Lung (tissue), 12 donors: ENCODE data around the gene HOXC9. TPM values are rescaled to one million over a fixed set of nuclear protein-coding genes. Genes with fewer than 3 reads are reported as not detected.

Source experiments
- ATAC-seq: fragments of 200-7000 bp; cut with Tn5 transposase; one replicate; pipeline ENCODE4 v1.9.1; 2020; ENCODE audit warnings: moderate number of reproducible peaks; ENCODE audit not compliant: insufficient read depth, low FRiP score
- DNase-seq, 3 donors: peaks; one replicate each; pipeline ENCODE4 v3.0.0-alpha.2; 2013 to 2017
- H3K27ac ChIP-seq, 2 donors: one replicate each; pipeline ENCODE4 v1.5.1; 2013; ENCODE audit warnings: mild to moderate bottlenecking in 2 of 2, moderate library complexity in 2 of 2, control low read depth in 1 of 2, inconsistent platforms in 1 of 2, low read depth in 1 of 2, low read length in 1 of 2
- H3K27me3 ChIP-seq, 3 donors: one replicate each; pipeline ENCODE4 v1.5.1; 2013; ENCODE audit warnings: low read length in 2 of 3; ENCODE audit not compliant: control insufficient read depth in 3 of 3, insufficient read depth in 3 of 3
- H3K36me3 ChIP-seq, 4 donors: one replicate each; pipeline ENCODE4 v1.5.1; 2013; ENCODE audit warnings: low read length in 4 of 4, mild to moderate bottlenecking in 1 of 4, moderate library complexity in 1 of 4; ENCODE audit not compliant: control insufficient read depth in 4 of 4, insufficient read depth in 4 of 4
- H3K4me1 ChIP-seq, 5 donors: one replicate each; pipeline ENCODE4 v1.5.1; 2013; ENCODE audit warnings: low read length in 5 of 5, mild to moderate bottlenecking in 2 of 5, moderate library complexity in 1 of 5; ENCODE audit not compliant: control insufficient read depth in 5 of 5, insufficient read depth in 5 of 5
- H3K4me3 ChIP-seq: one replicate; pipeline ENCODE4 v1.5.1; 2013; ENCODE audit warnings: mild to moderate bottlenecking, control low read depth, moderate library complexity
- H3K9ac ChIP-seq, 2 donors: one replicate each; pipeline ENCODE4 v1.5.1; 2013; ENCODE audit warnings: low read length in 2 of 2, control low read depth in 1 of 2; ENCODE audit not compliant: insufficient read depth in 1 of 2
- H3K9me3 ChIP-seq, 4 donors: one replicate each; pipeline ENCODE4 v1.5.1; 2013; ENCODE audit warnings: low read length in 3 of 4, mild to moderate bottlenecking in 1 of 4, moderate library complexity in 1 of 4; ENCODE audit not compliant: control insufficient read depth in 4 of 4, insufficient read depth in 3 of 4
- CTCF ChIP-seq: IDR thresholded peaks from 2 replicates; pipeline ENCODE4 v1.5.1; 2012; ENCODE audit warnings: mild to moderate bottlenecking; ENCODE audit errors: control extremely low read depth, extremely low read depth
- WGBS, 2 donors: extraction: QIAGEN DNeasy Blood & Tissue Kit; methylation state at CpG; one replicate each; pipeline ENCODE4 v1.1.7; 2013; 5-methylcytosine and 5-hydroxymethylcytosine counted together
- polyA plus RNA-seq, 2 donors: library from polyadenylated mRNA; stranded (reverse); fragments of 200-250 nt; gene quantifications; one replicate each; pipeline ENCODE4 v1.2.1, GENCODE V29; 2013
- total RNA-seq, 2 donors: library from RNA; depleted of rRNA in 1 of 2; stranded (reverse); fragments of >200 nt in 1 of 2; gene quantifications; one replicate each; pipeline ENCODE4 v1.2.1, GENCODE V29; 2014 to 2021
- donor health status: control.
- donor health status: control.
- donor health status: Bipolar disorder and iron deficiency.
- donor health status: healthy.
- donor health status: DM: yes; HTN: yes; CAD: no.

The HOXC9 gene
- total and polyA plus RNA-seq, 4 donors = 0.08 to 0.18 TPM; not detected in 2

- Histone ChIP-seq H3K36me3 (peaks cover 0 to 1% (median 0%) of the 10 kb centered on the region in 4 donors), H3K4me1 (peaks cover 0 to 34% (median 0%) of the 10 kb centered on the region in 5 donors), H3K9me3 (peaks cover 0 to 9% (median 0%) of the 10 kb centered on the region in 4 donors), H3K9ac (no peak overlapping the region), H3K27me3 (peaks cover 19 to 77% (median 61%) of the 10 kb centered on the region in 3 donors), H3K27ac (no peak overlapping the region), H3K4me3 (no peak overlapping the region)
- TF ChIP-seq CTCF = no peak
- 49 to 51% methylated on average over 14 of the region's 14 CpGs for WGBS, 2 donors
- DNase-seq = no peak
- no peak for ATAC-seq
These were observed 37.7 kb downstream of the HOXC9 start for GRCh38 chr12:54037360-54038283.

- no peak overlapping the region for H3K9ac ChIP-seq
- ATAC-seq = no peak
- WGBS, 2 donors = 43 to 60% methylated on average over 5 of the region's 5 CpGs
These were observed 38.4 kb downstream of the HOXC9 start for GRCh38 chr12:54038284-54038870.

GRCh38 chr12:54038871-54039414, 39.0 kb downstream of the HOXC9 start:
- H3K36me3 ChIP-seq = peaks cover 0 to 1% (median 0%) of the 10 kb centered on the region in 4 donors
- ATAC-seq (no peak), DNase-seq (no peak)
- H3K27ac ChIP-seq = no peak overlapping the region
- H3K27me3 ChIP-seq = peaks cover 23 to 72% (median 62%) of the 10 kb centered on the region in 3 donors
- no peak overlapping the region for H3K4me3 ChIP-seq
- H3K9me3 ChIP-seq = peaks cover 0 to 5% (median 0%) of the 10 kb centered on the region in 4 donors
- 54 to 56% methylated on average over 9 of the region's 9 CpGs for WGBS, 2 donors
- TF ChIP-seq CTCF = no peak
- no peak overlapping the region for H3K9ac ChIP-seq
- peaks cover 0 to 34% (median 0%) of the 10 kb centered on the region in 5 donors for H3K4me1 ChIP-seq

More at GRCh38 chr12:54038284-54038870, 38.4 kb downstream of the HOXC9 start:
- no peak for DNase-seq
- Histone ChIP-seq H3K27ac (no peak overlapping the region), H3K9me3 (peaks cover 0 to 5% (median 0%) of the 10 kb centered on the region in 4 donors), H3K36me3 (peaks cover 0 to 1% (median 0%) of the 10 kb centered on the region in 4 donors), H3K4me3 (no peak overlapping the region), H3K27me3 (peaks cover 23 to 73% (median 62%) of the 10 kb centered on the region in 3 donors), H3K4me1 (peaks cover 0 to 32% (median 0%) of the 10 kb centered on the region in 5 donors)
- TF ChIP-seq CTCF = no peak
